Psoas muscle (tissue), 8 donors: ENCODE data around the gene LMF1. TPM values are rescaled to one million over a fixed set of nuclear protein-coding genes. Genes with fewer than 3 reads are reported as not detected.
A peak's percentile ranks its signal among the peaks of the same experiment; 100 is the strongest.
"Not testable (repeated sequence)": the region's sequence is repeated elsewhere in the genome, so short reads cannot be mapped to it uniquely, and the experiment has no call there.

Experiments
- ATAC-seq, 4 donors: fragments of 200-7000 bp; cut with Tn5 transposase; one replicate each; pipeline ENCODE4 v1.9.1; 2020; ENCODE audit warnings: moderate library complexity in 3 of 4, mild to moderate bottlenecking in 2 of 4
- DNase-seq, 2 donors: peaks; one replicate each; pipeline ENCODE4 v3.0.0-alpha.2; 2020
- H3K27ac ChIP-seq: fragments of 200-600 bp; one replicate; pipeline ENCODE4 v1.8.0; 2022
- H3K27me3 ChIP-seq, 3 donors: fragments of 200-600 bp in 1 of 3; one replicate each; pipeline versions ENCODE4 v1.6.1 to v1.8.0; 2013 to 2022; ENCODE audit warnings: low read length in 2 of 3, mild to moderate bottlenecking in 2 of 3, moderate library complexity in 1 of 3; ENCODE audit not compliant: insufficient read depth in 3 of 3
- H3K36me3 ChIP-seq, 2 donors: fragments of 200-600 bp in 1 of 2; one replicate each; pipeline versions ENCODE4 v1.6.1 to v1.8.0; 2013 to 2022; ENCODE audit warnings: low read depth in 1 of 2, mild to moderate bottlenecking in 1 of 2, moderate library complexity in 1 of 2; ENCODE audit not compliant: insufficient read depth in 1 of 2
- H3K4me1 ChIP-seq: fragments of 200-600 bp; one replicate; pipeline ENCODE4 v1.8.0; 2022
- H3K4me3 ChIP-seq: fragments of 200-600 bp; one replicate; pipeline ENCODE4 v1.8.0; 2022; ENCODE audit warnings: mild to moderate bottlenecking
- H3K9me3 ChIP-seq: fragments of 200-600 bp; one replicate; pipeline ENCODE4 v1.8.0; 2022
- whole genome bisulfite sequencing, 3 donors: extraction: QIAGEN DNeasy Blood & Tissue Kit; methylation state at CpG; one replicate each; pipeline versions ENCODE4 v1.1.6 to v1.1.7; 2013; 5-methylcytosine and 5-hydroxymethylcytosine counted together
- intact Hi-C, 2 donors: fragments of 100-400 bp; cut with DNase I; formaldehyde crosslinking; loops; one replicate each; pipeline versions ENCODE4 v1.11.0 to v1.14.2; 2022
- polyA plus RNA-seq, 3 donors: library from polyadenylated mRNA; stranded (reverse); fragments of 200-250 nt; gene quantifications; one replicate each; pipeline ENCODE4 v1.2.3, GENCODE V29; 2013
- total RNA-seq, 4 donors: library from RNA; stranded (reverse); fragmentation: NEBNext Ultra II Directional in 2 of 4; extraction: Animal tissue kit (Norgen Biotek cat#: 25700) in 2 of 4; gene quantifications; one replicate each; pipeline versions ENCODE4 v1.2.1 to v1.2.4, GENCODE V29; 2021 to 2023
- TF ChIP-seq, protein P1 (sequence below): fragments of 200-600 bp; IDR thresholded peaks from one replicate; pipeline ENCODE4 v1.8.0; 2022; ENCODE audit warnings: antibody characterized with exemption
- donor health status: healthy with polysubstance abuse.
- donor health status: DM: no; HTN: no; CAD: no; lungs with moderate emphysema.
- donor health status: Bipolar disorder and iron deficiency.
- donor health status: healthy.
- donor health status: DM: yes; HTN: yes; CAD: no.
- donor health status: DM: no; HTN: no; CAD: no.
- donor health status: DM: no; HTN: no; CAD: no.
- donor health status: DM: yes; HTN: yes; CAD: no.

The LMF1 gene
- total and polyA plus RNA-seq, 7 donors: 1.9 to 9.0 (median 4.0) TPM

- H3K9me3 ChIP-seq: peaks cover 10% of the 10 kb centered on the region
- H3K4me1 ChIP-seq: no peaks in the 10 kb centered on the region
- no peaks in the 10 kb centered on the region for H3K36me3 ChIP-seq
- no peak overlapping the region for H3K4me3 ChIP-seq
- no peaks in the 10 kb centered on the region for H3K27me3 ChIP-seq
- 90 to 92% (median 91%) methylated on average over 24 of the region's 24 CpGs for WGBS, 3 donors
- no peak overlapping the region for H3K27ac ChIP-seq
- intact Hi-C loops: no loop called here
- peak; percentile 9 to 44 for DNase-seq
- TF ChIP-seq, protein P1, sequence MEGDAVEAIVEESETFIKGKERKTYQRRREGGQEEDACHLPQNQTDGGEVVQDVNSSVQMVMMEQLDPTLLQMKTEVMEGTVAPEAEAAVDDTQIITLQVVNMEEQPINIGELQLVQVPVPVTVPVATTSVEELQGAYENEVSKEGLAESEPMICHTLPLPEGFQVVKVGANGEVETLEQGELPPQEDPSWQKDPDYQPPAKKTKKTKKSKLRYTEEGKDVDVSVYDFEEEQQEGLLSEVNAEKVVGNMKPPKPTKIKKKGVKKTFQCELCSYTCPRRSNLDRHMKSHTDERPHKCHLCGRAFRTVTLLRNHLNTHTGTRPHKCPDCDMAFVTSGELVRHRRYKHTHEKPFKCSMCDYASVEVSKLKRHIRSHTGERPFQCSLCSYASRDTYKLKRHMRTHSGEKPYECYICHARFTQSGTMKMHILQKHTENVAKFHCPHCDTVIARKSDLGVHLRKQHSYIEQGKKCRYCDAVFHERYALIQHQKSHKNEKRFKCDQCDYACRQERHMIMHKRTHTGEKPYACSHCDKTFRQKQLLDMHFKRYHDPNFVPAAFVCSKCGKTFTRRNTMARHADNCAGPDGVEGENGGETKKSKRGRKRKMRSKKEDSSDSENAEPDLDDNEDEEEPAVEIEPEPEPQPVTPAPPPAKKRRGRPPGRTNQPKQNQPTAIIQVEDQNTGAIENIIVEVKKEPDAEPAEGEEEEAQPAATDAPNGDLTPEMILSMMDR: no peak
- no peak for ATAC-seq
These were observed 81.7 kb downstream of the LMF1 start for GRCh38 chr16:888901-889570.

DNA sequence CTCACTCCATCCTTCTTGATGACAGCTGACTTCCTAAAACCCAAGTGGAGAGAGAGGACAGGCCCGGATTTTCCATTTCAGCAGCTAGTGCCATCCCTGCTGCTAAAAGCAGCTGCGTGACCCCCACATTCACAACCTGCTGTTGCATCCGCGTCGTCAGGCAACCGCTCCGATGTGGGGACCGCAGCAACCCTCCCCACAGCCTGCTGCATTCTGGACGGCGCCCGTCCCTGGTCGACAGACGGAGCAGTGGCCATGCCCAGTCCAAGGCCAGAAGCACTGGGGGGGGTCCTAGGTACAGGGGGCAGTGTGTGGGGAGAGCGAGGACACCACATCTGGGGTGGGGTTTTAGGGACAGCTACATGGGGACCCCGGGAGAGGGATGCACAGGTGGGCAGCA lies 82.3 kb downstream of the LMF1 start:
- peaks cover 13% of the 10 kb centered on the region for H3K9me3 ChIP-seq
- DNase-seq: peak; percentile 5 to 33
- H3K27ac ChIP-seq, H3K36me3 ChIP-seq, ATAC-seq, intact Hi-C loops, H3K27me3 ChIP-seq, H3K4me3 ChIP-seq, H3K4me1 ChIP-seq: not testable (repeated sequence)
- 91 to 95% (median 93%) methylated on average over 13 to 15 of the region's 15 CpGs for WGBS, 3 donors

DNA sequence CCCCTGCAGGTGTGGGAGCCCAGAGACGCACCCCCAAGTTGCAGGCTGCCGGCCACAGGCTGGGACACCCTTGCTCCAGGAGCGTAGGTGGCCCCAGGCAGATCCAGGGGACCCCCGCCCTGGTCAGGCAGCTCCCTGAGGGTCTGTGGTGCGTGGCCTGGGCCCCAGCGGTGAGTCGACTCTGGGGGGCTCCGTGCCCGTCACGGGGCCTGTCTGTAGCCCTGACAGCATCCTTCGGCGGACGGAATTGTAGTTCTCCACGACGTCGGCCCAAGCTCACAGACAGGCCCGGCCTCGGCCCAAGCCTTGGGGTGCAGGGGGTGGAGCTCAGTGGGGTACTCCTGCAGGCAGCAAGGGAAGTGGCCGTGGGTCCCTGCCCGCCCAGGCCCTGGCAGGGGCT lies 82.9 kb downstream of the LMF1 start:
- Histone ChIP-seq H3K27me3 (no peaks in the 10 kb centered on the region), H3K36me3 (no peaks in the 10 kb centered on the region), H3K9me3 (peaks cover 13% of the 10 kb centered on the region), H3K27ac (no peak overlapping the region), H3K4me3 (no peak overlapping the region), H3K4me1 (no peaks in the 10 kb centered on the region)
- 95 to 97% (median 96%) methylated on average over 18 to 20 of the region's 20 CpGs for WGBS, 3 donors
- ATAC-seq: no peak
- intact Hi-C loops: no loop called here
- TF ChIP-seq, protein P1: no peak
- peak; percentile 4 to 43 for DNase-seq

DNA sequence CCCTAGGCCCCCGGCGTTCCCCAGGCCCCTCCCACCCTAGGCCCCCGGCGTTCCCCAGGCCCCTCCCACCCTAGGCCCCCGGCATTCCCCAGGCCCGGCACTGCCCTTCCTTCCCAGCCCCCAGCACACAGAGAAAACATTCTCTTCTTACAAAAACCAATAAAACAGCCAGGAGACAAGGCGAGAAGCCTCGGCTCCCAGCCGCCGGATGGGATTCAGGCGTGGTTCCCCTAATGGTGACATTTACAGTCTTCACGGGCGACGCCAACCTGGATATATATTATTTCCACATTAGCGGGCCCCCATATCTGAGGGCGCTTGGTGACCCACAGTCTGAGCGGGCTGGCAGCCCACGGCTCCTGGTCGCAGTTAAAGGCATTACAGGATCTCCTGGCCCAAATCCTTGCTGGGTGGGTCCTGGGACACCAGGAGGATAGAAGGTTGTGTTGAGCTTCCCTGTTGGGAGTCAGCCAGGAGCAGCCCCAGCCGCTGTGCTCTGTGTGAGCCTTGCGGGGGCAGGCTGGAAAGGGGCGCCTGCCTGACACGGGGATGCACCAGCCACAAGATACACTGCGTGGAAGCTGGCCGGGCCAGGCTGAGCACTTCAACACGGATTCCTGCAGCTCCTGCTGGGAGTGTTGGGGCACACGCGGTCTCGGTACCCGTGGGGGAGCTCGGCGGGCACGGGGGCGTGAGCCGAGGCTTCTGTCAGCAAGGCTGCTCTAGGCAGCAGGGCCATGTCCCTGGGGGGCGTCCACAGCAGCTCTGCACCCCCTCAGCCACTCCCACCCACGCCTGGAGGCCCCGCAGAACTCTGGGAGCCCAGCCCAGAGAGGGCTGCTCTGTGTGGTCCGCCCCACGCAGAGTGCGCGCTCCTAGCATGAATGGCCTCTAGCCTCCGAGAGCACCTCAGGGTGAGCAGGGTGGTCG lies 83.7 kb downstream of the LMF1 start:
- peaks cover 13% of the 10 kb centered on the region for H3K9me3 ChIP-seq

More for the DNA sequence above, 83.7 kb downstream of the LMF1 start:
- ATAC-seq: no peak
- peak; percentile 9 to 42 for DNase-seq
- H3K36me3 ChIP-seq: no peaks in the 10 kb centered on the region
- no peaks in the 10 kb centered on the region for H3K27me3 ChIP-seq
- H3K4me3 ChIP-seq: no peak overlapping the region
- TF ChIP-seq, protein P1: no peak
- no peak overlapping the region for H3K27ac ChIP-seq
- intact Hi-C loops: no loop called here
- WGBS, 3 donors: 72 to 80% (median 76%) methylated on average over 39 to 42 of the region's 44 CpGs
- no peaks in the 10 kb centered on the region for H3K4me1 ChIP-seq
